ENCODE measurements around the gene RTKN. TPM values are rescaled to one million over a fixed set of nuclear protein-coding genes. Genes with fewer than 3 reads are reported as not detected.

RTKN gene
- total and polyA plus RNA-seq, 2 of the 13 experiments (the other 11 are each of a cell fraction or from before 2014, with no cell fraction given) = 159 to 166 TPM

GRCh38 chr2:74391580-74392448 lies 49.9 kb downstream of the RTKN start (continued):
- TF ChIP-seq HINFP (CRISPR knock-in tag; IDR thresholded peaks at IDR 0.05; ENCODE audit: low read depth) = peak; percentile 31; the same call in 1 of the 2 replicates
- no peak for TF ChIP-seq KDM1A (CRISPR knock-in tag; IDR thresholded peaks at IDR 0.05)
- TF ChIP-seq ZNF333 (CRISPR knock-in tag; IDR thresholded peaks at IDR 0.05; ENCODE audit: borderline replicate concordance) = peak; percentile 75
- TF ChIP-seq, protein P1, sequence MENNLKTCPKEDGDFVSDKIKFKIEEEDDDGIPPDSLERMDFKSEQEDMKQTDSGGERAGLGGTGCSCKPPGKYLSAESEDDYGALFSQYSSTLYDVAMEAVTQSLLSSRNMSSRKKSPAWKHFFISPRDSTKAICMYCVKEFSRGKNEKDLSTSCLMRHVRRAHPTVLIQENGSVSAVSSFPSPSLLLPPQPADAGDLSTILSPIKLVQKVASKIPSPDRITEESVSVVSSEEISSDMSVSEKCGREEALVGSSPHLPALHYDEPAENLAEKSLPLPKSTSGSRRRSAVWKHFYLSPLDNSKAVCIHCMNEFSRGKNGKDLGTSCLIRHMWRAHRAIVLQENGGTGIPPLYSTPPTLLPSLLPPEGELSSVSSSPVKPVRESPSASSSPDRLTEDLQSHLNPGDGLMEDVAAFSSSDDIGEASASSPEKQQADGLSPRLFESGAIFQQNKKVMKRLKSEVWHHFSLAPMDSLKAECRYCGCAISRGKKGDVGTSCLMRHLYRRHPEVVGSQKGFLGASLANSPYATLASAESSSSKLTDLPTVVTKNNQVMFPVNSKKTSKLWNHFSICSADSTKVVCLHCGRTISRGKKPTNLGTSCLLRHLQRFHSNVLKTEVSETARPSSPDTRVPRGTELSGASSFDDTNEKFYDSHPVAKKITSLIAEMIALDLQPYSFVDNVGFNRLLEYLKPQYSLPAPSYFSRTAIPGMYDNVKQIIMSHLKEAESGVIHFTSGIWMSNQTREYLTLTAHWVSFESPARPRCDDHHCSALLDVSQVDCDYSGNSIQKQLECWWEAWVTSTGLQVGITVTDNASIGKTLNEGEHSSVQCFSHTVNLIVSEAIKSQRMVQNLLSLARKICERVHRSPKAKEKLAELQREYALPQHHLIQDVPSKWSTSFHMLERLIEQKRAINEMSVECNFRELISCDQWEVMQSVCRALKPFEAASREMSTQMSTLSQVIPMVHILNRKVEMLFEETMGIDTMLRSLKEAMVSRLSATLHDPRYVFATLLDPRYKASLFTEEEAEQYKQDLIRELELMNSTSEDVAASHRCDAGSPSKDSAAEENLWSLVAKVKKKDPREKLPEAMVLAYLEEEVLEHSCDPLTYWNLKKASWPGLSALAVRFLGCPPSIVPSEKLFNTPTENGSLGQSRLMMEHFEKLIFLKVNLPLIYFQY (CRISPR knock-in tag; IDR thresholded peaks at IDR 0.05; ENCODE audit: borderline replicate concordance) = 0 out of 2 replicates have a peak, but pooled peaks have one; percentile 5
- TF ChIP-seq ZNF501 (CRISPR knock-in tag; IDR thresholded peaks at IDR 0.05) = peak; percentile 64; the same call in 1 of the 2 replicates
- no peak for TF ChIP-seq ATF7 (IDR thresholded peaks at IDR 0.05)
- no peak for TF ChIP-seq ATF7 (CRISPR knock-in tag; IDR thresholded peaks at IDR 0.05)
- peak; percentile 86; the same call in 1 of the 2 replicates for TF ChIP-seq PCBP1 (IDR thresholded peaks at IDR 0.05; ENCODE audit: borderline replicate concordance, low read depth, low read length)
- TF ChIP-seq ZNF503 (CRISPR knock-in tag; IDR thresholded peaks at IDR 0.05) = peak; percentile 66; the same call in 1 of the 2 replicates
- no peak for TF ChIP-seq ZNF841 (CRISPR knock-in tag; IDR thresholded peaks at IDR 0.05; ENCODE audit: borderline replicate concordance)
- TF ChIP-seq, protein P2, sequence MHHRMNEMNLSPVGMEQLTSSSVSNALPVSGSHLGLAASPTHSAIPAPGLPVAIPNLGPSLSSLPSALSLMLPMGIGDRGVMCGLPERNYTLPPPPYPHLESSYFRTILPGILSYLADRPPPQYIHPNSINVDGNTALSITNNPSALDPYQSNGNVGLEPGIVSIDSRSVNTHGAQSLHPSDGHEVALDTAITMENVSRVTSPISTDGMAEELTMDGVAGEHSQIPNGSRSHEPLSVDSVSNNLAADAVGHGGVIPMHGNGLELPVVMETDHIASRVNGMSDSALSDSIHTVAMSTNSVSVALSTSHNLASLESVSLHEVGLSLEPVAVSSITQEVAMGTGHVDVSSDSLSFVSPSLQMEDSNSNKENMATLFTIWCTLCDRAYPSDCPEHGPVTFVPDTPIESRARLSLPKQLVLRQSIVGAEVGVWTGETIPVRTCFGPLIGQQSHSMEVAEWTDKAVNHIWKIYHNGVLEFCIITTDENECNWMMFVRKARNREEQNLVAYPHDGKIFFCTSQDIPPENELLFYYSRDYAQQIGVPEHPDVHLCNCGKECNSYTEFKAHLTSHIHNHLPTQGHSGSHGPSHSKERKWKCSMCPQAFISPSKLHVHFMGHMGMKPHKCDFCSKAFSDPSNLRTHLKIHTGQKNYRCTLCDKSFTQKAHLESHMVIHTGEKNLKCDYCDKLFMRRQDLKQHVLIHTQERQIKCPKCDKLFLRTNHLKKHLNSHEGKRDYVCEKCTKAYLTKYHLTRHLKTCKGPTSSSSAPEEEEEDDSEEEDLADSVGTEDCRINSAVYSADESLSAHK (CRISPR knock-in tag; IDR thresholded peaks at IDR 0.05; ENCODE audit: borderline replicate concordance) = no peak
- TF ChIP-seq RBAK (CRISPR knock-in tag; IDR thresholded peaks at IDR 0.05) = peak; percentile 53; the same call in 1 of the 2 replicates
- TF ChIP-seq ZNF350 (CRISPR knock-in tag; IDR thresholded peaks at IDR 0.05; ENCODE audit: borderline replicate concordance, low read depth) = peak; percentile 94
- TF ChIP-seq ZFP1 (CRISPR knock-in tag; IDR thresholded peaks at IDR 0.05) = no peak; the same call in 1 of the 2 replicates
- TF ChIP-seq KLF13 (CRISPR knock-in tag; IDR thresholded peaks at IDR 0.05) = 0 out of 2 replicates have a peak, but pooled peaks have one; percentile 78
- no peak for TF ChIP-seq EEA1 (CRISPR knock-in tag; IDR thresholded peaks at IDR 0.05; ENCODE audit: borderline replicate concordance)
- no peak for TF ChIP-seq SATB2 (CRISPR knock-in tag; IDR thresholded peaks at IDR 0.05)
- TF ChIP-seq ZNF205 (CRISPR knock-in tag; IDR thresholded peaks at IDR 0.05) = 0 out of 2 replicates have a peak, but pooled peaks have one; percentile 62
